NCI-H187 treated with DMSO at 0.1 percent for 48 hours (cell line): ENCODE measurements around the gene MCU.
"Not testable (repeated sequence)": the region's sequence is repeated elsewhere in the genome, so short reads cannot be mapped to it uniquely, and the experiment has no call there.

Experiments used
- DNase-seq: peaks from one replicate; lab custom pipeline; 2025; lab: John Stamatoyannopoulos, UW

MCU gene

DNA sequence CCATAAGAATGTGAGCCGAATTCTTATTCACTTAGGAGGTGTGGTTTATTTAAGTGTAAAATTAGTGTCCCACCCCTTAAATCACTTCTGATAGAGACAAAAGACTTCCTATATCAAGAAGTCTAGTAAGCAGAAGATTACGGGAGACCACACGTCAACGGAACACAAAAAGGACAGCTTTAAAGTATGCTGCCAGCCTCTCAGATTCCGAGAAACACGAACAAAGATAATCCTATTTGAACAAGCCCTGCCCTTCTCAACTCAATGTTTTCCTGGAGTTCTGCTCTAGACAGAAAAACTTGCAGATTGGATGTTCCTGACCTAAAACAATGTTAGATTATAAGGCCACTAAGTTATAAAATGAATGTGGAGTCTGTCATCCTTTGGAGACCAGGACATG is 4.9 kb upstream of the MCU start:
- DNase-seq = no peak

GRCh38 chr10:72688208-72688651 is 3.7 kb upstream of the MCU start:
- DNase-seq = no peak

- DNase-seq = no peak
Measured at GRCh38 chr10:72689660-72690059, 2.3 kb upstream of the MCU start.

DNA sequence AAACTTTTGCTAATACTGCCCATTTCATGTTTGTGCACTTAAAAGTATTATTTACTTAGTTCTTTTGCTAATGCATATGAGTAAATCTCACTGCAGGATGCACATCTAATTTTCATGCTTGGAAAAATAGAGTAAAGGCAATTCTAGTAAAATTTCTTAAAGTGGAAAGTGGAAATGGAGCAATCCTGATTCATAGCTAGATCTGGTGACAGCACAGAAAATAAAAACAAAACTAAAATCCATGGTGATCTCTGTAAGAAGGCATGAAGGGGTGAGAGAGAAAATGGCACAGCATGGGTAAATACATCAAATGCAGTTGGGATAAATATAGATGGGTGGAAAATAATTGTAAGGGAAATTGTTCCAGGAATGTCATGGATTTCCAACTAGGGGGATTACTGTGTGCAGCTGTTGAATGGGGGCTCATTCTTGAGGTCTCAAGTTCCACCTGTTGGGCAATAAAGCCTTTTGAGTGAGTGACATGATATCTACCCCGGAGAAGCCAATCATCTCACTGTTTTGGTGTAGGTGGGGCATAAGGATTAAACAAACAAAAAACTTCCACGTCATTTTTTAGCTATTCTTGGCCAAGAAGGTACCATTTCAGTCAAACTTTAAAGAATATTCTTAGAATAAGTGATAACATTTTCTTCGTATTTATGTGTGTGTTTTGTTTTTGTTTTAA is 1.7 kb upstream of the MCU start:
- no peak for DNase-seq

DNA sequence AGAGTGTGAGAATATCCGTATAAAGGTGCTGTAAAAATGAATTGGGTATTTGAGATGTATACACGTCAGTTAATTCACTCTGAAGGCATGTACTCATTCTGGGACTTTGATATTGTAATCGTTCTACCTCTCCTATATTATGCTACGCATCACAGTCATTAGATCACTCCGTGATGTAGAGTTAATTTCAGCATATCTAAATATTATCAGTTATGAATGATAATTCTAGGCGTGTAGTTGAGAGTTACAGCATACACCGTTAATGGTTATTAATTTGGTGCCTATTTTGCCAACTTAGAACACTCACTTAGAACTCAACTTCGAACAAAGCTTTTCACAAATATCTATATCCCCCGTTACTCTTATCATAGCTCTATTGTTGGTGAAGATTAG is 477 bp upstream of the MCU start:
- no peak for DNase-seq

DNA sequence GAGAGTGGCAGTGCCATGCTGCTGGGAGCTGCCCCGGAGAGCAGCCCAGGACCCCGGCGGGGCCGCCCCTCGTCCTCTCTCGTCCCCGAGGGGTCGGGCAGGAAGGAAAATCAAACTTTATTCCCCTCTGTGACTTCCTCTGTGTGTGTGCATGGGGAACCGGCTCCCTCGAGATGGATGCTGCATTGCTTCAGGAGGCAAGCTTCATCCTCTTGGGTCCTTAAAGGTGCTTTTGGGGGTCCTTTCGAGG is 726 bp downstream of the MCU start:
- no peak for DNase-seq

DNA sequence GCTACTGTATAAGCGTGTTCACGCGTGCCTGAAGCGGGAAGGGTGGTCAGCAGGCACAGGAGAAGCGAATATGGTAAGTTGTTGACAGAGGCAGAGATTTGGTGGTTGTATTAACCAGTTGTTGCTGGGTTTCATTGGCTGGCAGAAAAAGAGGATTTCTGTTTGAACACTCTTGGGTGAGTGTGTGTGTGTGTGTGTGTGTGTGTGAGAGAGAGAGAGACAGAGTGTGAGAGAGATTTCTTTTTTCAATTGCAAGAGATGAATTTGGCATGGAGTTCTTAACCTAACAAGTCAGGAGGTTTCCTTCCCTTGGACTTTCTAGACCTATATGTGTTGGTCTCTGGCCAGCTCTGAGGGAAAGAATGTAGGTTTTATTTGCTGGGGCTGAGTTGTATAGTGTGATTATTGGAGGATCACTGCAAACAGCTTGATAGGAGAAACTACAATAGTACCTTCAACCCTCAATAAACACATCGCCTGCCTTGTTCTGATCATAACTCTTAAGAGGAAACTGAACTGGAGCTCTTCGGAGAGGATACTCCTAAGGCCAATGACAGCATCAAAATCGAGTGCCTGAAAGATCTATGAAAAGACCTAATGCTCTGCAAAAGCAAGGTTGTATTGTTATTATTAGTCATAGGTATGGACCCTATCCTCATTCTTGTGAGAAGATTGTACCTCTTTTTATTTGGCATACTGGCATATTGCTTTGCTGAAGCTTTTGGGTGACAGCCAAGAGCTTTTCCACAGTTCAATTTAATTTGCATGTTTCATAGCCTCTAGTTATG is 1.2 kb downstream of the MCU start:
- no peak for DNase-seq

DNA sequence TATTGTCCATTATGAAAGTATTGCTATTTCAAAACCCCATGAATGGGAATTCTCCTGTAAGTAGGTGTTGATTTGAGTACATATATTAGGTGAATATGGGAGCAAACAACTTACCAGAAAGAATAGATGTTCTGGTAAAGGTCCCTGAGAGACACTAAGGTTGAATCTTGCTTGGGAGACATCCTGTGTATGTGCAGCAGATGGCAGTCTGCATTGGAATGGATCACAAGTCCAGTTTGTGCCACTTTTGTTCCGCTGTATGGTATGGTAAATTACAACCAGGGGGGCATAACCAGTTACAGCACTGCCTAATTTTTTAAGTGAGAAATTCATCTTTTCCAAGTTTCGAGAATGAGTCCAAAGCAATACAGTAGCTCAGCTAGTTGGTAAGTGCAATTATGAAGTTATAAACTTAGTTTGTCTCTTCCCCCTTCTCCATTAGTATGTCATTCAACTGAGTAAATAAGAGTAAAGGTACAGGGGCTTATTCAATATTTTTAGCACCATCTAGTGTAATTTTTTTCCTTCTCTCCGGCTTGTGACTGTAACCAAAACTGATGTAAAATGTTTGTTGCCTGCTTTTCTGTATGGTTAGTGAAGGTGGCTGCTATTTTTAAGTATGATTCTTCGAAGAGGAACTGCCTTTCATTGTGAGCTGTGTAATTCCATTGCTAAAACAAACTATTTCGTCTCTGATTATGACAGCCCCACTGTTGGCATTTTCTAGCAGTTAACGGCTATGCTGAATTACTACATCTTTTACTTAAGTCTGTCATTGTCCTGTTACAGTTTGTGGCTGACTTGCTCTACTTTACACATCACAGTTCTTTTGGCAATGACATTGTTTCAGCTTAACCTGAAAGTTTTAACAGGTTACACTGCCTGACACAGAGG is 2.8 kb downstream of the MCU start:
- no peak for DNase-seq

GRCh38 chr10:72695496-72695895 is 3.6 kb downstream of the MCU start:
- no peak for DNase-seq

- no peak for DNase-seq
Measured at GRCh38 chr10:72697716-72698115, 5.8 kb downstream of the MCU start.

GRCh38 chr10:72702465-72702864 is 10.5 kb downstream of the MCU start:
- DNase-seq = not testable (repeated sequence)

- no peak for DNase-seq
Measured at GRCh38 chr10:72702868-72703581, 11.1 kb downstream of the MCU start.

- DNase-seq = no peak
Measured at GRCh38 chr10:72704117-72704516, 12.2 kb downstream of the MCU start.

- DNase-seq = no peak
Measured at GRCh38 chr10:72709041-72709440, 17.1 kb downstream of the MCU start.

- DNase-seq = no peak
Measured at GRCh38 chr10:72712136-72712535, 20.2 kb downstream of the MCU start.

GRCh38 chr10:72719941-72720592 is 28.1 kb downstream of the MCU start:
- DNase-seq = no peak

DNA sequence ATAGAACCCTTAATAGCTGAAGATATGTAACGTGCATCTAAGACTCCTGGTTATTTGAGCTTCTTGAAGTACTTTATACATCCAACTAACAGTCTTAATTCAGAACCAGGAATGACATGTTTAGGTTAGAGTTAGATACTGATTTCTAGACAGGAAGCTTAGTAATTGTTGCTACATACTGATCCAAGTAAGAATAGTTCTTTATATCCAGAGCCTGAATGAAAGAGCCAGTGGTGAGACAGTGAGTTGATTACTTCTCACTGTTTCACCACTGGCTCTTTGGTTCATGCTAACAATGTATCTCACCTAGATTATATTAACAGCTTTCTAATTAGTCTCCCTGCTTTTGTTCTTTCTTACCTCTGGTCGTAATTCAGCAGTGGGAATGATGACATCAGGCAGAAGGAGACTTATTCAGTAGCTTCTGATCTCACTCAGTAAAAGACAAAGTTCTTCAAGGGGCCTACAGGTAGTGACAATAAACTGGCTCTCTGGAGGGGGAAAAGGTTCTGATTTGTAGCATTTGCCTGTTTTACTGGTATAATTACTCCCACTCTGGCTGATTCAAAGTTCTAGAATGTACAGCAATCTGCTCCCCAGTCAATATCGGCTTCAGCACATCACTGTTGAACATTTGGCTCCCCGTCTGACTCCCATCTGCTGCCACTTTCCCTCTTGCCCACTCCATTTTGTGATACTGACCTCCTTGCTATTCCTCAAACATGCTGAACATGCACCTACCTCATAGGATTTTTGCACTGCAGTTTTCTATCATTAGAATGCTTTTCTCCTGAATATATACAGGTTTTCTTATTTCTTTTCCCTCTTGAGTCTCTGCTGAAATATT is 29.1 kb downstream of the MCU start:
- no peak for DNase-seq

- DNase-seq = no peak
Measured at GRCh38 chr10:72727130-72727529, 35.2 kb downstream of the MCU start.

- no peak for DNase-seq
Measured at GRCh38 chr10:72728462-72728861, 36.5 kb downstream of the MCU start.

DNA sequence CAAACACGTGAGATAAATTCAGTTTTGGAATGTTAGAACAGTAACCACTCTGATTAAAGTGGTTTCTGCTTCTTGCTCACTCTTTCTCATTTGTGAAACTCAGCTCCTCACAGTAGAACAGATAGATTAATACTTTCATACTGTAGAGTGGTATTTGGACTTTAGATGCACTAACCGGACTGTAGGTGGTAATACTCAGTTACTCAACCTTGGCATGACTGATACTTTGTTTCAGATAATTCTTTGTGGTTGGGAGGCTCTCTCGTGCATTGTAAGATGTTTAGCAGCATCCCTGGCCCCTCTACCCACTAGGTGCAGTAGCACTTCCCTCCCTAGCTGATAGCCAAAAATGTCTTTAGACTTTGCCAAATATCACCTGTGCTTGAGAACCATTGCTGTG is 37.6 kb downstream of the MCU start:
- no peak for DNase-seq

GRCh38 chr10:72730479-72730878 is 38.5 kb downstream of the MCU start:
- no peak for DNase-seq
